GM12878 (cell line): ENCODE results near the gene HOXB3. TPM values are rescaled to one million over a fixed set of nuclear protein-coding genes. Genes with fewer than 3 reads are reported as not detected.

Source experiments
- BRCA1 ChIP-seq: IDR thresholded peaks from 2 replicates; pipeline ENCODE4 v1.6.1; 2011; ENCODE audit warnings: low read depth, low read length, improper control_type of control experiment
- CBFB ChIP-seq: IDR thresholded peaks from 2 replicates; pipeline ENCODE4 v1.6.1; 2016; ENCODE audit warnings: antibody characterized with exemption, low read depth
- CBX3 ChIP-seq: fragments of 200-600 bp; sonication (generic); IDR thresholded peaks from 2 replicates; pipeline ENCODE4 v1.6.1; 2016; ENCODE audit warnings: low read depth, borderline replicate concordance
- CHD2 ChIP-seq: IDR thresholded peaks from 2 replicates; pipeline ENCODE4 v1.6.1; 2011; ENCODE audit warnings: low read depth, low read length, improper control_type of control experiment, borderline replicate concordance
- FOXK2 ChIP-seq: fragments of 450-650 bp; IDR thresholded peaks from 2 replicates; pipeline ENCODE4 v1.6.1; 2017; ENCODE audit warnings: mild to moderate bottlenecking, moderate library complexity
- NR2F1 ChIP-seq: fragments of 450-650 bp; conservative IDR thresholded peaks from 2 replicates; pipeline ENCODE4 v1.6.1; 2017; ENCODE audit warnings: mild to moderate bottlenecking
- SIN3A ChIP-seq: IDR thresholded peaks from 2 replicates; pipeline ENCODE4 v1.6.1; 2012; ENCODE audit warnings: low read depth, low read length, improper control_type of control experiment
- SREBF1 ChIP-seq: IDR thresholded peaks from 2 replicates; pipeline ENCODE4 v1.6.1; 2012; ENCODE audit warnings: mild to moderate bottlenecking, low read length
- polyA plus RNA-seq, 11 experiments: library from polyadenylated mRNA; depleted of rRNA in 4 of 11; unstranded in 6 of 11; stranded (reverse) in 5 of 11; fragments of >200 nt; fragmentation: Nextera tagmentation in 4 of 11; fragmentation: Illumina TruSeq in 1 of 11; extraction: Ambion mirVana in 4 of 11; extraction: Trizol in 1 of 11; gene quantifications; 1 replicate in 1 of 11; 2 replicates in 10 of 11; pipeline versions ENCODE4 v1.2.1 to v1.2.3, GENCODE V29; 2011 to 2016; ENCODE audit warnings: inconsistent platforms in 2 of 11, missing spikeins in 2 of 11, low read depth in 1 of 11
- total RNA-seq, 4 experiments: library from RNA; depleted of rRNA in 3 of 4; stranded (reverse); fragments of >200 nt in 3 of 4; fragmentation: Illumina TruSeq in 1 of 4; extraction: Trizol in 1 of 4; gene quantifications; 2 replicates each; pipeline versions ENCODE4 v1.2.1 to v1.2.3, GENCODE V29; 2013 to 2021
- TF ChIP-seq, protein P1 (sequence below): IDR thresholded peaks from 2 replicates; pipeline ENCODE4 v1.6.1; 2012; ENCODE audit warnings: mild to moderate bottlenecking, low read depth, low read length
- TF ChIP-seq, protein P2 (sequence below): IDR thresholded peaks from 2 replicates; pipeline ENCODE4 v1.6.1; 2012; ENCODE audit warnings: low read length, inconsistent platforms
- TF ChIP-seq, protein P3 (sequence below): fragments of 450-650 bp; IDR thresholded peaks from 2 replicates; pipeline ENCODE4 v1.6.1; 2016; ENCODE audit warnings: mild to moderate bottlenecking, moderate library complexity, borderline replicate concordance
- TF ChIP-seq, protein P4 (sequence below): IDR thresholded peaks from 2 replicates; pipeline ENCODE4 v1.6.1; 2012; ENCODE audit warnings: low read depth, low read length, improper control_type of control experiment

HOXB3 gene
- total and polyA plus RNA-seq, 10 of the 15 experiments (the other 5 are each of a cell fraction or from before 2014, with no cell fraction given), result 0.19 to 7.7 (median 2.9) TPM

DNA sequence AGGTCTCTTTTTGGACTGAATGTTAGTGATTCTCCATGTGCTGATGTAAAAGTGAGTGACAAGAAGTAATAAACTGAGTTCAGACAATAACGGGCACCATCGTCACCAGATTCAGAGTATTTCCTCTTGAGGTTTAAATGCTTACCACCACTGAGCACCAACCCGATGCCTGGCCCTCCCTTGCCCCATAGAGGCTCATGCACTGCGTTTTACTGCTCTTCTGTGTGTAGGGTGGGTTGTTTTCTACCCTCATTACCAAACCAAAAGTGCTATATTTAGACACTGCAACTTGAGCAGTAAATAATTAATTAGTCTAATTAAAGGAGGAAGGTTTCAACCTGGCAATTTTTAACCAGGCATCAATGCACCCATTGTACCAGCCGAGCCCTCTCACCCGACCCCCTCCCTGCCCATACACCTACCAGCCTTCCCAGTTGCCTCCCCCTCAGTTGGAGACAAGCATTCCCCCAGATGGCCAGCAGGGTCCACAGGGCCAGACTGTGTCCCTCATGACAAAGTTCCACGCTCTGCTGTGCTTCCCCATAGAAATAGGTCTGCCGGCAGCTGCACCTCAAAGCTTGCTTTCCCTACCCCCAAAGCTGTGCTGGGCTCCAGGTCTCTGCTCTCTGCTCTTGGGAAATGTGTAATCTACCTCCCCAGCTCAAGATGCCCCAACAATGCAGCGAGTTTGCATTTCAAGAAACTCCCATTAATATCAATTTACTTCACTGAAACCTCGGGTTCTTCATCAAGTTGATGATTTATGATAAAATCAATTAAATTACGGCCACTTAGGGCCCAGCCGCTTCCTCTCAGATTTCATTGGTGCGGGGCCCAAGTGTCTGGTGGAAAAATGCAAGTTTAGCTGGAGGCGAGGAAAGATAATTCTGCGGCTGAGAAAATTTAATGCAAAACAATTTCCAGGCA lies 27.9 kb downstream of the HOXB3 start (continued):
- TF ChIP-seq, protein P1, sequence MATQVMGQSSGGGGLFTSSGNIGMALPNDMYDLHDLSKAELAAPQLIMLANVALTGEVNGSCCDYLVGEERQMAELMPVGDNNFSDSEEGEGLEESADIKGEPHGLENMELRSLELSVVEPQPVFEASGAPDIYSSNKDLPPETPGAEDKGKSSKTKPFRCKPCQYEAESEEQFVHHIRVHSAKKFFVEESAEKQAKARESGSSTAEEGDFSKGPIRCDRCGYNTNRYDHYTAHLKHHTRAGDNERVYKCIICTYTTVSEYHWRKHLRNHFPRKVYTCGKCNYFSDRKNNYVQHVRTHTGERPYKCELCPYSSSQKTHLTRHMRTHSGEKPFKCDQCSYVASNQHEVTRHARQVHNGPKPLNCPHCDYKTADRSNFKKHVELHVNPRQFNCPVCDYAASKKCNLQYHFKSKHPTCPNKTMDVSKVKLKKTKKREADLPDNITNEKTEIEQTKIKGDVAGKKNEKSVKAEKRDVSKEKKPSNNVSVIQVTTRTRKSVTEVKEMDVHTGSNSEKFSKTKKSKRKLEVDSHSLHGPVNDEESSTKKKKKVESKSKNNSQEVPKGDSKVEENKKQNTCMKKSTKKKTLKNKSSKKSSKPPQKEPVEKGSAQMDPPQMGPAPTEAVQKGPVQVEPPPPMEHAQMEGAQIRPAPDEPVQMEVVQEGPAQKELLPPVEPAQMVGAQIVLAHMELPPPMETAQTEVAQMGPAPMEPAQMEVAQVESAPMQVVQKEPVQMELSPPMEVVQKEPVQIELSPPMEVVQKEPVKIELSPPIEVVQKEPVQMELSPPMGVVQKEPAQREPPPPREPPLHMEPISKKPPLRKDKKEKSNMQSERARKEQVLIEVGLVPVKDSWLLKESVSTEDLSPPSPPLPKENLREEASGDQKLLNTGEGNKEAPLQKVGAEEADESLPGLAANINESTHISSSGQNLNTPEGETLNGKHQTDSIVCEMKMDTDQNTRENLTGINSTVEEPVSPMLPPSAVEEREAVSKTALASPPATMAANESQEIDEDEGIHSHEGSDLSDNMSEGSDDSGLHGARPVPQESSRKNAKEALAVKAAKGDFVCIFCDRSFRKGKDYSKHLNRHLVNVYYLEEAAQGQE, result no peak
- no peak for TF ChIP-seq SREBF1
- TF ChIP-seq CBX3, result no peak
- no peak for TF ChIP-seq CBFB
- 0 out of 2 replicates have a peak, but pooled peaks have one; percentile 12 for TF ChIP-seq CHD2
- TF ChIP-seq, protein P2, sequence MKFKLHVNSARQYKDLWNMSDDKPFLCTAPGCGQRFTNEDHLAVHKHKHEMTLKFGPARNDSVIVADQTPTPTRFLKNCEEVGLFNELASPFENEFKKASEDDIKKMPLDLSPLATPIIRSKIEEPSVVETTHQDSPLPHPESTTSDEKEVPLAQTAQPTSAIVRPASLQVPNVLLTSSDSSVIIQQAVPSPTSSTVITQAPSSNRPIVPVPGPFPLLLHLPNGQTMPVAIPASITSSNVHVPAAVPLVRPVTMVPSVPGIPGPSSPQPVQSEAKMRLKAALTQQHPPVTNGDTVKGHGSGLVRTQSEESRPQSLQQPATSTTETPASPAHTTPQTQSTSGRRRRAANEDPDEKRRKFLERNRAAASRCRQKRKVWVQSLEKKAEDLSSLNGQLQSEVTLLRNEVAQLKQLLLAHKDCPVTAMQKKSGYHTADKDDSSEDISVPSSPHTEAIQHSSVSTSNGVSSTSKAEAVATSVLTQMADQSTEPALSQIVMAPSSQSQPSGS, result no peak
- no peak for TF ChIP-seq SIN3A
- peak; percentile 31; the same call in 1 of the 2 replicates for TF ChIP-seq NR2F1
- TF ChIP-seq FOXK2, result no peak
- TF ChIP-seq BRCA1, result no peak
- TF ChIP-seq, protein P3, sequence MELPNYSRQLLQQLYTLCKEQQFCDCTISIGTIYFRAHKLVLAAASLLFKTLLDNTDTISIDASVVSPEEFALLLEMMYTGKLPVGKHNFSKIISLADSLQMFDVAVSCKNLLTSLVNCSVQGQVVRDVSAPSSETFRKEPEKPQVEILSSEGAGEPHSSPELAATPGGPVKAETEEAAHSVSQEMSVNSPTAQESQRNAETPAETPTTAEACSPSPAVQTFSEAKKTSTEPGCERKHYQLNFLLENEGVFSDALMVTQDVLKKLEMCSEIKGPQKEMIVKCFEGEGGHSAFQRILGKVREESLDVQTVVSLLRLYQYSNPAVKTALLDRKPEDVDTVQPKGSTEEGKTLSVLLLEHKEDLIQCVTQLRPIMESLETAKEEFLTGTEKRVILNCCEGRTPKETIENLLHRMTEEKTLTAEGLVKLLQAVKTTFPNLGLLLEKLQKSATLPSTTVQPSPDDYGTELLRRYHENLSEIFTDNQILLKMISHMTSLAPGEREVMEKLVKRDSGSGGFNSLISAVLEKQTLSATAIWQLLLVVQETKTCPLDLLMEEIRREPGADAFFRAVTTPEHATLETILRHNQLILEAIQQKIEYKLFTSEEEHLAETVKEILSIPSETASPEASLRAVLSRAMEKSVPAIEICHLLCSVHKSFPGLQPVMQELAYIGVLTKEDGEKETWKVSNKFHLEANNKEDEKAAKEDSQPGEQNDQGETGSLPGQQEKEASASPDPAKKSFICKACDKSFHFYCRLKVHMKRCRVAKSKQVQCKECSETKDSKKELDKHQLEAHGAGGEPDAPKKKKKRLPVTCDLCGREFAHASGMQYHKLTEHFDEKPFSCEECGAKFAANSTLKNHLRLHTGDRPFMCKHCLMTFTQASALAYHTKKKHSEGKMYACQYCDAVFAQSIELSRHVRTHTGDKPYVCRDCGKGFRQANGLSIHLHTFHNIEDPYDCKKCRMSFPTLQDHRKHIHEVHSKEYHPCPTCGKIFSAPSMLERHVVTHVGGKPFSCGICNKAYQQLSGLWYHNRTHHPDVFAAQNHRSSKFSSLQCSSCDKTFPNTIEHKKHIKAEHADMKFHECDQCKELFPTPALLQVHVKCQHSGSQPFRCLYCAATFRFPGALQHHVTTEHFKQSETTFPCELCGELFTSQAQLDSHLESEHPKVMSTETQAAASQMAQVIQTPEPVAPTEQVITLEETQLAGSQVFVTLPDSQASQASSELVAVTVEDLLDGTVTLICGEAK, result no peak
- TF ChIP-seq, protein P4, sequence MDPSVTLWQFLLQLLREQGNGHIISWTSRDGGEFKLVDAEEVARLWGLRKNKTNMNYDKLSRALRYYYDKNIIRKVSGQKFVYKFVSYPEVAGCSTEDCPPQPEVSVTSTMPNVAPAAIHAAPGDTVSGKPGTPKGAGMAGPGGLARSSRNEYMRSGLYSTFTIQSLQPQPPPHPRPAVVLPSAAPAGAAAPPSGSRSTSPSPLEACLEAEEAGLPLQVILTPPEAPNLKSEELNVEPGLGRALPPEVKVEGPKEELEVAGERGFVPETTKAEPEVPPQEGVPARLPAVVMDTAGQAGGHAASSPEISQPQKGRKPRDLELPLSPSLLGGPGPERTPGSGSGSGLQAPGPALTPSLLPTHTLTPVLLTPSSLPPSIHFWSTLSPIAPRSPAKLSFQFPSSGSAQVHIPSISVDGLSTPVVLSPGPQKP, result no peak
